Prostate gland (tissue), 2 donors: ENCODE results near the gene KIAA0753.

ENCODE experiments used
- POLR2A ChIP-seq: fragments of 450-650 bp; IDR thresholded peaks from one replicate; pipeline ENCODE4 v1.6.1; 2016; ENCODE audit warnings: antibody characterized with exemption, mild to moderate bottlenecking
- POLR2AphosphoS5 ChIP-seq: sonication (generic); formaldehyde crosslinking; IDR thresholded peaks from one replicate; pipeline ENCODE4 v1.6.1; 2017; ENCODE audit warnings: antibody characterized with exemption
- TF ChIP-seq, protein P1 (sequence below), 4 experiments: fragments of 200-600 bp in 2 of 4; fragments of 450-650 bp in 2 of 4; sonication (generic) in 2 of 4; IDR thresholded peaks; 1 replicate in 3 of 4; 2 replicates in 1 of 4; pipeline ENCODE4 v1.5.1; 2016 to 2019; ENCODE audit warnings: antibody characterized with exemption in 4 of 4, mild to moderate bottlenecking in 2 of 4, moderate library complexity in 2 of 4

DNA sequence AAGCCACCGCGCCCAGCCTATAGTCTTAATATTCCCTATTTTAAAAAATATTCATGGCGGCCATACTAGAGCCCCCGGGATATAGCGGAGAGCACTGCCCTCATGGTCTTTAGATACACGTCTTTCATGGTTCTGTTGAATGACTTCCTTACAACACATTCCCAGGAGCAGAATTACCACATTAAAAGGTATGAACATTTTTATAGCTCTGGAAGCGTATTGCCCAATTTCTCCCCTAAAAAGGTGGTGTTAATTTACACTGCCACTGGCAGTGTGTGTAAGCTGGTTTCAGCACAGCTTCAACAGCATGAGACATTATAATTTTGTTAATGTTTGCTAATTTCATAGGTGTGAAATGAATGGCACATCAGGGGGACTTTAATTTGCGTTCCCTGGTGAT, 30.1 kb upstream of the KIAA0753 start:
- TF ChIP-seq, protein P1, sequence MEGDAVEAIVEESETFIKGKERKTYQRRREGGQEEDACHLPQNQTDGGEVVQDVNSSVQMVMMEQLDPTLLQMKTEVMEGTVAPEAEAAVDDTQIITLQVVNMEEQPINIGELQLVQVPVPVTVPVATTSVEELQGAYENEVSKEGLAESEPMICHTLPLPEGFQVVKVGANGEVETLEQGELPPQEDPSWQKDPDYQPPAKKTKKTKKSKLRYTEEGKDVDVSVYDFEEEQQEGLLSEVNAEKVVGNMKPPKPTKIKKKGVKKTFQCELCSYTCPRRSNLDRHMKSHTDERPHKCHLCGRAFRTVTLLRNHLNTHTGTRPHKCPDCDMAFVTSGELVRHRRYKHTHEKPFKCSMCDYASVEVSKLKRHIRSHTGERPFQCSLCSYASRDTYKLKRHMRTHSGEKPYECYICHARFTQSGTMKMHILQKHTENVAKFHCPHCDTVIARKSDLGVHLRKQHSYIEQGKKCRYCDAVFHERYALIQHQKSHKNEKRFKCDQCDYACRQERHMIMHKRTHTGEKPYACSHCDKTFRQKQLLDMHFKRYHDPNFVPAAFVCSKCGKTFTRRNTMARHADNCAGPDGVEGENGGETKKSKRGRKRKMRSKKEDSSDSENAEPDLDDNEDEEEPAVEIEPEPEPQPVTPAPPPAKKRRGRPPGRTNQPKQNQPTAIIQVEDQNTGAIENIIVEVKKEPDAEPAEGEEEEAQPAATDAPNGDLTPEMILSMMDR (IDR thresholded peaks at IDR 0.05): no peak
- no peak for TF ChIP-seq POLR2AphosphoS5
- no peak for TF ChIP-seq POLR2A
